ENCODE data around the gene IGF2R.

The IGF2R gene

DNA sequence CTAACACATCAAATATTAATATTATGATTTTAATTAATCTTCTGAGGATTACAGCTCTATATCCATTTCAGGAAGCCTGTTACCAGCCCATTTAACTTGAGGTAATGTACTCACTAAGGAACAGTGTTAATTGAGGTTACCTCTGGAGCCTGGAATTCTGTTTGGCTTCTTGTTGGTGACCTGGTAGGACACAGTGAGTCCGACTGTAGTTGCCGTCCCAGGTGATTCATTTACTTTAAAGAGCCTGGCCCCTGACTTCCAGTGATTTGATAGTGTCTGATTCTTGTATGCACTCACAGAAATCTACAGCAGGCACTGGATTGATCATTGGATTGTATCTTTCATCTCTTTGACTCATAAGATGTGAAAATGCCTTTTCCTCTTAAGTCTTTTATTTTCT, 34.0 kb downstream of the IGF2R start:
- CTCF ChIA-PET: no interaction called here
- TF ChIP-seq, protein P1, sequence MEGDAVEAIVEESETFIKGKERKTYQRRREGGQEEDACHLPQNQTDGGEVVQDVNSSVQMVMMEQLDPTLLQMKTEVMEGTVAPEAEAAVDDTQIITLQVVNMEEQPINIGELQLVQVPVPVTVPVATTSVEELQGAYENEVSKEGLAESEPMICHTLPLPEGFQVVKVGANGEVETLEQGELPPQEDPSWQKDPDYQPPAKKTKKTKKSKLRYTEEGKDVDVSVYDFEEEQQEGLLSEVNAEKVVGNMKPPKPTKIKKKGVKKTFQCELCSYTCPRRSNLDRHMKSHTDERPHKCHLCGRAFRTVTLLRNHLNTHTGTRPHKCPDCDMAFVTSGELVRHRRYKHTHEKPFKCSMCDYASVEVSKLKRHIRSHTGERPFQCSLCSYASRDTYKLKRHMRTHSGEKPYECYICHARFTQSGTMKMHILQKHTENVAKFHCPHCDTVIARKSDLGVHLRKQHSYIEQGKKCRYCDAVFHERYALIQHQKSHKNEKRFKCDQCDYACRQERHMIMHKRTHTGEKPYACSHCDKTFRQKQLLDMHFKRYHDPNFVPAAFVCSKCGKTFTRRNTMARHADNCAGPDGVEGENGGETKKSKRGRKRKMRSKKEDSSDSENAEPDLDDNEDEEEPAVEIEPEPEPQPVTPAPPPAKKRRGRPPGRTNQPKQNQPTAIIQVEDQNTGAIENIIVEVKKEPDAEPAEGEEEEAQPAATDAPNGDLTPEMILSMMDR (conservative IDR thresholded peaks at IDR 0.05; ENCODE audit: low read depth): no peak
- POLR2A ChIA-PET (ENCODE audit: low non-redundant PET): no interaction called here
- no peak for DNase-seq (ENCODE audit: low spot score)
- H3K27ac ChIP-seq: no peak overlapping the region

DNA sequence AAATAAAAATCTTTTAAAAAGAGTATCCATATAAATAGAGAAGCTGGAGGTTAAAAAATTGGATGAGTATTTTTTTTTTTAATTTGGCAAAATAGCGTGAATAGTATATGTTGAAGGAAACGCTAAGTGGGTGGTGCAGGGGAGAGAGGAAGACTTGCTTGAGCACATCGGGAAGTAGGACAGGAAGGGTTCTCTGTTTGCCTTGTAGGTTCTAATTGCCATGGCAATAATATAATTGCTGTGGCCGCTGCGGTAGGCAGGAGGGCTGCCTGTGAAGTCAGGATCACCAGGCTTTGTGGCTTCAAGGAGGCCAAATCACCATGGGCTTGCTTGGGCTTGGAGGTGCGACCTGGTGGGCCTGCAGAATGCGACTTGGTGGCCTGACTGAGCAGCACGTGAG, 35.1 kb downstream of the IGF2R start:
- POLR2A ChIA-PET (ENCODE audit: low non-redundant PET): no interaction called here
- DNase-seq (ENCODE audit: low spot score): no peak
- TF ChIP-seq, protein P1 (conservative IDR thresholded peaks at IDR 0.05; ENCODE audit: low read depth): no peak
- CTCF ChIA-PET: no interaction called here
- no peak overlapping the region for H3K27ac ChIP-seq

DNA sequence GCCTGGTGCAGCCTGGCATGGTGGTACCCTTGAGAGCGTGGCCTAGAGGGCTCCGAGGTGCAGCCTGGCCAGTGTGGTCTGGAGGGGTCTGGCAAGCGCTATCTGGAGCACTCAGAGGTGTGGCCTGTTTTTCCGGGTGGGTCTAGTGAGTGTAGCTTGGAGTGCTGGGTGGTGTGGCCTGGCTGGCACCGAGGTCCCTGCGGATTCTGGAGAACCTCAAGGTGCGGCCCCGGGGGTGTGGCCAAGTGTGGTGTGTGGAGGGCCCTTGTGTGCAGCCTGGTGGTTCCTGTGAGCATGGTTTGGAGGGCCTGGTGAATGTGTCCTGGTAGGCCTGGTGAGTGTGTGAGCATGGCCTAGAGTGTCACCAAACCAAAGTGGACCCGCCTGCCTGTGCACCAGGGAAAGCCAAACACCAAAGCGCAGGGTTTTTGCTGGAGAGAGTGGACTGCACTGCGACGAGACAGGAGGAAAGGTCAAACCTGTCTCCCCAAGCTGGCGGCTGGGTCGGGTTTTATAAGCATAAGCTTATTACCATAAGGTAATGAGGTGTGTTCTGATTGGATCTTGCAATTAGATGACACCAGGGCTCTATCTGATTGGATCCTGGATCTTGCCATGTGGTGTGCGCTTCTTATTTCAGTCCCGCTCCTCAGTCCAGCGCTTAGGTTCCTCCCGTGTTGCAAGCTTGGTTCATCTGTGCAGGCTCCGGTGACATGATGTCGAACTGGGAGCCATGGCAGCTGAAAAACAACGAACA, 35.7 kb downstream of the IGF2R start:
- CTCF ChIA-PET: no interaction called here
- TF ChIP-seq, protein P1 (conservative IDR thresholded peaks at IDR 0.05; ENCODE audit: low read depth): no peak
- DNase-seq (ENCODE audit: low spot score): no peak
- no peak overlapping the region for H3K27ac ChIP-seq
- POLR2A ChIA-PET (ENCODE audit: low non-redundant PET): no interaction called here

DNA sequence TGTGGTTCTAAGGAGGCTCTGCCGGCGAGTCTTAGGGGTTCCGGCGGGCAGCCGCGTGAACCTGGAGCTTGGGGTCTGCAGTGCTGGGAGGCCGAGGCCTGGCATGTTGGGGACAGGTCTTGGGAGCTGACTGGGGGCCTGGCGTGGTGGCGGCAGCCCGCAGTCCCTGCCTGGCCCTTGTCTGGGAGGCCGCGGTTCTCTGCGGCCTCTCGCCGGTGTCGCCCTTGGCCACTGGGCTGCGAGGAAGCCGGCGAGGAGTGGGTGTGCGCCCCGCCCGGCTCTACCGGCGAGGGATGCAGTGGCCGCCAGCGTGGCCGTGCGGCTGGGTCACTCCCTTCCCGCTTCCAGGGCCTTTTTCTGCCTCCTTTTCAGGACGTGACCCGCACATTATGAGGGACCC, 36.3 kb downstream of the IGF2R start:
- no peak for DNase-seq (ENCODE audit: low spot score)
- no peak overlapping the region for H3K27ac ChIP-seq
- CTCF ChIA-PET: no interaction called here
- TF ChIP-seq, protein P1 (conservative IDR thresholded peaks at IDR 0.05; ENCODE audit: low read depth): no peak
- POLR2A ChIA-PET (ENCODE audit: low non-redundant PET): no interaction called here

DNA sequence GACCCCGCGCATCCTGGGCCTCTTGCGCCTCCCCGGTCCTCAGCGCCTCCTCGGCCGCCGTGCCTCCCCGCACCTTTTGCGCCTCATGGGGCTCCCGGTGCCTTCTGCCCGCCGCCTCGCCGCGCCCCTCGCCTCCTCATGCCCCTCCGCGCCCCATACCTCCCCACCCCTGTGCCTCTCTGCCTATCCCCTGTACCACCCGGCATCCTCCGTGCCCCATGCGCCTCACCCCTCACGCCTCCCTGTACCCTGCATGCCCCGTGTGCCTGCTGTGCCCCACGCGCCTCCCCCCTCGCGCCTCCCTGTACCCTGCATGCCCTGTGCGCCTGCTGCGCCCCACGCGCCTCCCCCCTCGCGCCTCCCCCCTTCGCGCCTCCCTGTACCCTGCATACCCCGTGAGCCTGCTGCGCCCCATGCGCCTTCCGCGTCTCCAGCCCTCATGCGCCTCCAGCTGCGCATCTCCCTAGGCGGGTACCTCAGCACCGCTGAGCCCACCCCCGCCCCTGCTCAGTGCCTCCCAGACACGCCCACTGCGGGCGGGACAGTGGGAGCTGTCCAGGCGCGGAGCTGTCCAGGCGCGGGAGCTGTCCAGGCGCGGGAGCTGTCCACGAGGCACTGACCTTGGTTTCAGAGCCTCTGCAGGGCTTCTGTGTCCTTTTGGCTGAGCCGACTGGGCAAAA, 37.1 kb downstream of the IGF2R start:
- CTCF ChIA-PET: no interaction called here
- no peak for DNase-seq (ENCODE audit: low spot score)
- TF ChIP-seq, protein P1 (conservative IDR thresholded peaks at IDR 0.05; ENCODE audit: low read depth): no peak
- POLR2A ChIA-PET (ENCODE audit: low non-redundant PET): no interaction called here
- H3K27ac ChIP-seq: peak overlapping the region; percentile 18

DNA sequence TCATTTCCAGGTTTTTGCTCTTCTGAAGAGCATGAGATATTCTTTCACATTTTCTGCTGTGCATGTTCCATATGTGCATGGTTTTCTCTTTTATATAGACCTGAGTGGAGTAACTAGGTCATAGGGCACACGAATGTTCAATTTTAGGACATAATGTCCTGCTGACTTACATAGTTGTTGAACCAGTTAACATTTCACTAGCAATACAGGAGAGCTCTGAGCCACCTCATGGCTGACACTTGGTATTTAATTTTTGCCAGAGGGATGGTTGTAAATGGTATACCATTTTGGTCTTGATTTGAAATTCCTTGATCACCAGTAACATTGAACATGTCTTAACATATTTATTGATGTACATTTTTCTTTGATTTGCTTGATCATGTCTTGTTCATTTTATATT, 38.3 kb downstream of the IGF2R start:
- H3K27ac ChIP-seq: no peak overlapping the region
- TF ChIP-seq, protein P1 (conservative IDR thresholded peaks at IDR 0.05; ENCODE audit: low read depth): no peak
- no peak for DNase-seq (ENCODE audit: low spot score)
- POLR2A ChIA-PET (ENCODE audit: low non-redundant PET): no interaction called here
- CTCF ChIA-PET: interaction anchor here (1.0 kb wide), 1 partner anchor 9 kb away, joined by 3 read pairs; no protein-coding TSS in a partner anchor
